GM19035 (cell line): ENCODE data around the gene SEMA4F.
A peak's percentile ranks its signal among the peaks of the same experiment; 100 is the strongest.
"Not testable (repeated sequence)": the region's sequence is repeated elsewhere in the genome, so short reads cannot be mapped to it uniquely, and the experiment has no call there.

Experiments used
- ATAC-seq: cut with Tn5 transposase; IDR thresholded peaks from one replicate; pipeline ENCODE4 v1.9.1; 2021; ENCODE audit not compliant: unreplicated experiment

The SEMA4F gene

GRCh38 chr2:74653985-74654882, at the start of gene SEMA4F:
SEMA4F (plus strand) TSS chr2:74654247; CDS start chr2:74654377, 130 bp downstream.
- peak; percentile 99 for ATAC-seq

- no peak for ATAC-seq
These were observed 47.1 kb upstream of the SEMA4F start for GRCh38 chr2:74606927-74607326.

- ATAC-seq, result no peak
These were observed 36.9 kb upstream of the SEMA4F start for GRCh38 chr2:74617122-74617521.

GRCh38 chr2:74618410-74619083, 35.5 kb upstream of the SEMA4F start:
- ATAC-seq, result no peak

- no peak for ATAC-seq
These were observed 34.3 kb upstream of the SEMA4F start for GRCh38 chr2:74619651-74620297.

GRCh38 chr2:74620671-74621070, 33.4 kb upstream of the SEMA4F start:
- ATAC-seq, result no peak

GRCh38 chr2:74625658-74626425, 28.2 kb upstream of the SEMA4F start:
- ATAC-seq, result no peak

- ATAC-seq, result no peak
These were observed 25.4 kb upstream of the SEMA4F start for GRCh38 chr2:74628538-74629105.

GRCh38 chr2:74630454-74630853, 23.6 kb upstream of the SEMA4F start:
- not testable (repeated sequence) for ATAC-seq

GRCh38 chr2:74632209-74632938, 21.7 kb upstream of the SEMA4F start:
- ATAC-seq, result no peak

GRCh38 chr2:74632939-74633312, 21.1 kb upstream of the SEMA4F start:
- no peak for ATAC-seq

GRCh38 chr2:74639550-74639949, 14.5 kb upstream of the SEMA4F start:
- no peak for ATAC-seq

- no peak for ATAC-seq
These were observed 8.7 kb upstream of the SEMA4F start for GRCh38 chr2:74645344-74645743.

- no peak for ATAC-seq
These were observed 7.8 kb upstream of the SEMA4F start for GRCh38 chr2:74646201-74646600.

- no peak for ATAC-seq
These were observed 7.1 kb upstream of the SEMA4F start for GRCh38 chr2:74646834-74647482.

- no peak for ATAC-seq
These were observed 6.0 kb upstream of the SEMA4F start, which contains the start of gene M1AP for GRCh38 chr2:74648009-74648443. M1AP (minus strand) TSS chr2:74648330; CDS start chr2:74640275, 8,055 bp downstream.

- ATAC-seq, result peak; percentile 16
These were observed 460 bp upstream of the SEMA4F start for GRCh38 chr2:74653589-74653984.

GRCh38 chr2:74655579-74655978, 1.5 kb downstream of the SEMA4F start:
- ATAC-seq, result no peak

- ATAC-seq, result no peak
These were observed 4.5 kb downstream of the SEMA4F start for GRCh38 chr2:74658516-74658915.
